ENCODE data around the gene SRL.

DNA sequence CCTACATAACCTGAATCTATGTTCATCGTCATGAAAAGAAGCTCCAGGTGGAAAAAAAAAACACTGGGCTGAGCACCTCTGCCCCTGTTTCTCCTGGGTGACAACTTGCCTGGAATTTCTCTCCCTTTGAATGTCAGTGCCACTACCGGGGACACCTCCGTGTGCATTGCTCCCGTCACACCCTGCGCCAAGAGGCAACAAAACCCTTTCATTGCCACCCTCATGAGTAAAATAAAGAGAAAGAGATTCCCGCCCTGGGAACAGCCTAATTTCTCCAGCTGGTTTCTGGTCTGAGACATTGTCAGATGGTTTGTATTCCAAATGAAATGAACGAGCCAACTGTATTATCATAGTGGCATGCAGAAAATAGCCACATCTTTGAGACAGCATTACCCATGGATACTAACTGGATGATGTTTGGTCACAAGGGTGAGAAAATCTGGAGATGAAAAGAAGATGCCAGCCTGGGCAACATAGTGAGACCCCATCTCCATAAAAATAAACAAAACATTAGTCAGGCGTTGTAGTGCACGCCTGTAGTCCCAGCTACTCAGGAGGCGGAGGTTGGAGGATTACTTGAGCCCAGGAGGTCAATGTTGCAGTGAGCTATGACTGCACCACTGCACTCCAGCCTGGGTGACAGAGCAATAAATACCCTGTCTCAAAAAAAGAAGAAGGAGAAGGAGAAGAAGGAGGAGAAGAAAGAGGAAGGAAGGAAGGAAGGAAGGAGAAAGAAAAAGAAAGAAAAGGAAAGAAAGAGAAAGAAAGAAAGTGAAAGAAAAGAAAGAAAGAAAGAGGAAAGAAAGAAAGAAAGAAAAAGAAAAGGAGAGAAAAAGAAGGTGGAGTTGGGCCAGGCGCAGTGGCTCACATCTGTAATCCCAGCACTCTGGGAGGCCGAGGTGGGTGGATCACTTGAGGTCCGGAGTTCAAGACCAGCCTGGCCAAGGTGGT, 83.5 kb downstream of the SRL start:
- TF ChIP-seq, protein P1, sequence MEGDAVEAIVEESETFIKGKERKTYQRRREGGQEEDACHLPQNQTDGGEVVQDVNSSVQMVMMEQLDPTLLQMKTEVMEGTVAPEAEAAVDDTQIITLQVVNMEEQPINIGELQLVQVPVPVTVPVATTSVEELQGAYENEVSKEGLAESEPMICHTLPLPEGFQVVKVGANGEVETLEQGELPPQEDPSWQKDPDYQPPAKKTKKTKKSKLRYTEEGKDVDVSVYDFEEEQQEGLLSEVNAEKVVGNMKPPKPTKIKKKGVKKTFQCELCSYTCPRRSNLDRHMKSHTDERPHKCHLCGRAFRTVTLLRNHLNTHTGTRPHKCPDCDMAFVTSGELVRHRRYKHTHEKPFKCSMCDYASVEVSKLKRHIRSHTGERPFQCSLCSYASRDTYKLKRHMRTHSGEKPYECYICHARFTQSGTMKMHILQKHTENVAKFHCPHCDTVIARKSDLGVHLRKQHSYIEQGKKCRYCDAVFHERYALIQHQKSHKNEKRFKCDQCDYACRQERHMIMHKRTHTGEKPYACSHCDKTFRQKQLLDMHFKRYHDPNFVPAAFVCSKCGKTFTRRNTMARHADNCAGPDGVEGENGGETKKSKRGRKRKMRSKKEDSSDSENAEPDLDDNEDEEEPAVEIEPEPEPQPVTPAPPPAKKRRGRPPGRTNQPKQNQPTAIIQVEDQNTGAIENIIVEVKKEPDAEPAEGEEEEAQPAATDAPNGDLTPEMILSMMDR (IDR thresholded peaks at IDR 0.05 in 8 of 11, conservative IDR thresholded peaks at IDR 0.05 in 3 of 11) = no peak
- TF ChIP-seq POLR2AphosphoS5 (IDR thresholded peaks at IDR 0.05) = no peak
